Breast epithelium (tissue), 3 donors: ENCODE results near the gene WFDC2.
"Not testable (repeated sequence)": the region's sequence is repeated elsewhere in the genome, so short reads cannot be mapped to it uniquely, and the experiment has no call there.

ENCODE experiments used
- CTCF ChIP-seq, 3 donors: fragments of 450-650 bp; IDR thresholded peaks; one replicate each; pipeline ENCODE4 v1.5.1; 2016 to 2017; ENCODE audit warnings: antibody characterized with exemption in 3 of 3, mild to moderate bottlenecking in 3 of 3, moderate library complexity in 3 of 3
- POLR2A ChIP-seq: fragments of 450-650 bp; IDR thresholded peaks from one replicate; pipeline ENCODE4 v1.6.1; 2016; ENCODE audit warnings: antibody characterized with exemption, mild to moderate bottlenecking, moderate library complexity
- POLR2AphosphoS5 ChIP-seq, 3 donors: sonication (generic); formaldehyde crosslinking; IDR thresholded peaks; one replicate each; pipeline ENCODE4 v1.6.1; 2017; ENCODE audit warnings: antibody characterized with exemption in 3 of 3

GRCh38 chr20:45477530-45478148 lies 8.1 kb downstream of the WFDC2 start:
- TF ChIP-seq CTCF (IDR thresholded peaks at IDR 0.05); POLR2A; POLR2AphosphoS5 (IDR thresholded peaks at IDR 0.05): not testable (repeated sequence)
